Measurements from ENCODE around the gene ZBTB25.
A peak's percentile ranks its signal among the peaks of the same experiment; 100 is the strongest.

The ZBTB25 gene

DNA sequence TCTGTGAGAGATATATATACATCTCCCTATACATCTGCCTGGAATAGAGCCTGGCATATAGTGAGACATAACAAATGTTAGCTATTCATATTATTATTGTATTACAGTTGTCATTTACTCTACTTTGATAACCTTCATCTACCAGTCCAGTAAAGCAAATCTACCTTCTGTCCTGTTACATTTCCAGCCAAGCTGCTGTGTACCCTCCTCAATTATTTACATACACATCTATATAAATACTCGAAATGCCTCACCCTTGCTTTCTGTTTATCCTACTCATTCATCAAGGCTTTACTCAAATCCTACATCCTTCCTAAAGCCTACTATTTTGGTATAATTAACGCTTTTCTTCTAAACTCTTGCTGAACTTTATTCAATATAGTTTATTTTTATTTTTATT is 9.6 kb upstream of the ZBTB25 start:
- DNase-seq, result no peak

DNA sequence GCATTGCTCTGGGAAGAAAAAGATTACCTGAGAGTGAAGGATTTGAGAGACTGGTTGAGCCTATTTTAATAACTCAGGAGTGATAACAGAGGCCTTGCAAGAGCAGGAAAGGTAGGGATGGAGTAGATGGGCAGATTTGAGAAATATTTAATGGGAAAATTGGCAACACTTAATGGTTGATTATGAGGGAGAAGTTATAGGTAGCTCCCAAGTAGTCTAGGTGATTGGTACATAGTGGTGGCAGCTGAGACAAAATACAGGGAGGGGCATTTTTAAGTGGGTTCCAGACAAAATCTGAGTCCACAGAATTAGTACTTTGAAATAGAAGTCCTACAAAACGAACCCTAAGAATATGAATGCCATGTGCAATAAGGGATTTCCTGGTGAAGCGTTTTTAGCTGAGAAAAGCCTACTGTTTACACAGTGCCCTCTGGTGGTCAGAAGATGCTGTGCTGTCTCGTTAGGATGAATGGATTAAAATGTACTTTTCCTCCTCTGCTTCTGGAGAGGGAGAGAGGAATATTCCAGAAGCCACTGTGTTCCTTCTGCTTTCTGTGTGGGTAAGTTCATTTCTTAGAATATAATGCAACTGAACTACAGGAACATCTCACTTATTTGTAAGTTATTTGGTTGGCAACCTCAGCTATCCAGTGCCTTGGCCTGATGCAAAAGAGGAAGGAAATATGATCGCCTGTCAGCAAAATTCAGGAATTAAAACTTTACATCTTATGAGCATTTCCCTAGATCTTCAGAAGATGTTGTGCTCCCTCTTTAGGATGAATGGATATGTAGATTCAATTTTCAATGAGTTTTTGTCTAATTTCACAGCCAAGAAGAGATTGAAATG is 7.4 kb upstream of the ZBTB25 start:
- DNase-seq, result peak; percentile 72

DNA sequence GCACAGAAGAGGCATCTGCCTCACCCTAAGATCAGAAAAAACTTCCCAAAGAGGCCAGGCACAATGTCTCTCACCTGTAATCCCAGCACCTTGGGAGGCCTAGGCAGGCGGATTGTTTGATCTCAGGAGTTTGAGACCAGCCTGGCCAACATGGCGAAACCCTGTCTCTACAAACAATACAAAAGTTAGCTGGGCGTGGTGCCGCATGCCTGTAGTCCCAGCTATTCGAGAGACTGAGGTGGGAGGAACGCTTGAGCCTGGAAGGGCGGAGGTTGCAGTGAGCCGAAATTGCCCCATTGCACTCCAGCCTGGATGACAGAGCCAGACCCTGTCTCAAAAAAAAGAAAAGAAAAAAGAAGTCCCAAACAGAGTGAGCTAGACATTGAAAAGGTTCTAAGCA is 5.4 kb upstream of the ZBTB25 start:
- no peak for DNase-seq

DNA sequence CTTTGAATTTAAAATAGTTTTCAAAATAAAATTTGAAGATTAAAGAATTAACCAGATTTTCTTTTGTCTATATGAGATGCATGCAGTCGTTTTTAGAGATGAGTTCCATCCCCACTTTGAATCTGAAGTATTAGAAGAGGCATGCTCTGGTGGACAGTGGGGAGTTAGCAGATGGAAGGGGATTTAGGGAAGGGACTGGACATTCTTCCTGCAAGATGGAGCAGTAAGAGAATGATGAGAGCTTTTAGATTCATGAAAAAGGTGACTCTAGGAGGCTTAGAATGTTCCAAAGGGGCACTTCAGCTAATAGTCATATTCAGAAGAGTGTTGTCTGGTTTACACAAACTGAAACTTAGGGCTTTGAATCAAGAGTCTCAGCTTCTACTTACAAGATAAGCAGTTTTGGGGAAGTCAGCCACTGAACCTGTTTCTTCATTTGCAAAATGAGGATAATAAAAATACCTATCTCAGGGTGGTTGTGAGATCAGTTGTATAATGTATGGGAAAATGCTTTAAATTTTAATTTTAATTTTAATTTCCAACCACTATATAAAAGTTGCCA is 4.7 kb upstream of the ZBTB25 start:
- DNase-seq, result no peak

DNA sequence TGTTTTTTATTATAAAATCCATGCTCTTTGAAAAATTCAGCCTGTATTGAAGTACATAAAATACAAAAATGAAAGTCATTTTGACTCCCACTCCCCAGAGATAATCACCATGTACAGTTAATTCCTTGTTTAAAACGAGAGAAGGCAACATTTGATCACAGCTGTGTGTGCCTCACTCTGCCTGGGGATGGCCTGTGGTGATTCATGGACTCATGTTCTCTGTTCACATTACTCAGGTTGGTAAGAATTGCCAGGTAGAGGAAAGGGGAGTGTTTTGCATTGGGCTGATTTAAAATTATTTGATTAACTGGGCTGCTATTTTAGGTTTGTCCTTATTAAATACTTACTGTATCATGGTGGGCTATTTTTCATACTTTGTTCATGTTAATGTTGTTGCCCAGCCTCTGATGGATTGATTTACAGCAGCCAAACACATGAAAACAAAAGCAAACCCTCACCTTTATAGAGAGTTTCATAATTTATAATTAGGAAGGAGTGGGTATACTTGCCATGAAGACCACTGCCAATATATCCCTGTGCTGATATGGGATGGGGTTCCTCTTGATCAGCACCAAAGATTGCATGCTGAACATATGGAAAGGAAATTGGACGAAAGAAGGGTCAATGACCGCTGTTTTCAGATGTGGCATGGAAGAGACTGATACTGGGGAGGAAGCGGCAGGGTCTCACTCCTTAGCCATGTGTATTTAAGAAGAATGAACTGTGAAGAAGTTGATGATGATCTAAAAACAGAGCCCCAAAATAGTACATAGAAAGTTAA is 3.9 kb upstream of the ZBTB25 start:
- peak; percentile 61 for DNase-seq

DNA sequence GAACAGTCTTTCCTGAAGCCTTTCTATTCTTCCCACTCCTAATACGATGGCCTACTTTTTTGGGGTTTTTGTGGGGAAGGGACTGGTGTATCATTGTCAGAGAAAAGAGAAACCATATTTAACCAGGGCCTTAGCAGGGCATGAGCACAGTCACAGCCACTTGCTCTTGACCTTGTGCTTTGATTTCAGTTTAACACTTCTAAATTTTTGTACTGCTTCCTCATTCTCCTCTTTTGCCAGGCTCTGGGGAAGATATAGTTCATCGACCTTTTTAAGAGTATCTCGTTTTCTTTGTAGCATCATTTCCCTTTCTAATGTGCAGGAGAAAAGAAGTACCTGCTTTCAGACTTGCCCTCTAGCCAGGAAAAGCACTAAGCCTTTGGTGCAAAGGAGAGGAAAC is 3.1 kb upstream of the ZBTB25 start:
- no peak for DNase-seq

DNA sequence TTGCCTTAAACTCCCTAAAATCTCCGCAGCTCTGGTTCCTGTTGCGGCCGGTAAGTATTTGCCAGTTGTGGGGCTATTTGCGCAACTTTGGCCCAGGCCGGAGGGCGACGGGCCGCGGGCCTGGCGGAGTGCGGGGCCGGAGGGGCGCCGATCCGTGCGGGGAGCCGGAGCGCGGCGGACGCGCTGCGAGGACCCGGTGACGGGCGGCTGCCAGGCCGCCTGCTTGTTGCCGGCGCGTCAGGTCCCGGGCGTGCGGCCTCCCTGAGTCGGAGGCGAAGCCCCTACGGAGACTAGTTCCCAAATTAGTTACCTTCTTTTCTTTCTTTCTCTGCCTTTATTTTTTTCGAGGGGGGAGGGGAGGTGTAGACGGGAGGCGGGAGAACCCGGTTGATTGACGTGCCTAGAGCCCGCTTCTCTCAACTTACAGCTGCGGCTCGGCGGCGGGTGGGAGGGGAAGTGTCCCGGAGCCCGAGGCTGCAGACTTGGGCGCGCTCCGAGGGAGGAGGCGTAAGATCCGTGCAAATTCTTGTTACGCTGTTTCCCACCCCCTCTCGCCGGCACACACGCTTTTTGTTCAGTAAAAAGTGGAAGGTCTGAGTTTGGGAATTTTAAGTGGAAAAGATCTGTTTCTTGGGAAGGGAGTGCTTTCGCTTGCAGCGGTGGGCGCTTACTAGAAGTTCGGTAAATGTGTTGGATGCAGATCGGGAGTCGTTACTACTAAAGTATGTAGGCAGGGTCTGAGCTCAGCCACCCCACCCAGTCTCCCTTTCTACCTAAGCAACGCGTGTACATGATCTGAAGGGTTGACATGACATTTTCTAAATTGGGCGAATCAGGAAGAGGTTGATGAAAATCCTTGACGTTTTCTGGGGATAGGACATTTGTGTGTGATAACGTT is 1.5 kb upstream of the ZBTB25 start:
- peak; percentile 91 for DNase-seq

DNA sequence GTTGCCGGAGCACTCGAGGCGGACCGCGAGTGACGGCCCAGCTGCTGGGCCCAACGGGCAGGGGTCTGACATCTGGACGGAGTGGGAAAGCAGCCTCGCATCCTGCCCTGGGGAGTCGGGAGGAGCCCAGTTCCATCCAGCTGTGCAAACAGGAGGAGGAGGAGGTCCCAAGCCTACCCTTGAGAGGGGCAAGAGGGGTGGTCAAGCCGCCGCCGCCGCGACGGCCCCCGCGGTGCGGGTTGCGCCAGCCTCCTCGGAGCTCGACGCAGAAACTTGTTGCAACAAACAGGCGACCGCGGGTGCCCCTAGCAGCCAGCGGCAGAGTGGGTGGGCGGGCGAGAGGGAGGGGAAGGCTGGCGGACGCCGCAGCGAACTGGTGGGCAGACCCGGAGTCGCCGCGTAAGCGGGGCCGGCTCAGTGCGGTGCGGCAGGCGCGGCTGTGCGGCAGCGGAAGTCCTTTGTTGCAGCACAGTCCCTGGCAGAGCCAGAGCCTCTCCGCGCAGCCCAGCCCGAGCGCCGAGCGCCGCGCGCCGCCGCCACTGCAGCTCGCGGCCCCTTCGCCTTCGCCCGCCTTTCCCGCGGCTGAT is 765 bp upstream of the ZBTB25 start, which contains the start of gene ZBTB1:
ZBTB1 (plus strand) TSS at position 461 of the 587 bp plus-strand sequence. CDS start 16,735 bp downstream, outside the sequence.
- DNase-seq, result peak; percentile 91

DNA sequence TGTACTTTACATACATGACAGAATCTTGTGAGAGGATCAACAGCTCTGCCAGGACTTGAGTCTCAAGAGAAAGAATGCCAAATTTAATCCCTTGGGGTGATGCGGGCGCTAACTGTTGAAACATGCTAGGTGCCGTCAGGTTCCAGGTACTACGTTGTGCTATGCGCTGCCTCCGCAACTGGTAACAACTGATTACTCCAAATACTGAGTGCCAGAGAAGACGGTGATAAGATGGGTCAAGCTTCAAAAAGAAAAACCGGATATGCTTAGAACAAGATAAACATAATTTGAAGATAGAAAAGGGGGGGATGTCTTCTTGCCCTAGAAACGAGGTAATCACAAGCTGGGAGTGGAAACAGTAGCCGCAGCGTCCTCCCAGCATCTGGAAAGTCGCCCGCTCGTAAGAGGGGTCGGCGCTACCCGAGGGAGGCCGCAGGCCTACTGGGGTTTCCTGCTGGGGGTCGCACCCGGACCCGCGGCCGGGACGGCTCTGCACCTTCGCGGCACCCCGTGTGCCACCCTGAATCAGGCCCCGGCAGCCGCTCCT is 678 bp downstream of the ZBTB25 start:
- peak; percentile 45 for DNase-seq

DNA sequence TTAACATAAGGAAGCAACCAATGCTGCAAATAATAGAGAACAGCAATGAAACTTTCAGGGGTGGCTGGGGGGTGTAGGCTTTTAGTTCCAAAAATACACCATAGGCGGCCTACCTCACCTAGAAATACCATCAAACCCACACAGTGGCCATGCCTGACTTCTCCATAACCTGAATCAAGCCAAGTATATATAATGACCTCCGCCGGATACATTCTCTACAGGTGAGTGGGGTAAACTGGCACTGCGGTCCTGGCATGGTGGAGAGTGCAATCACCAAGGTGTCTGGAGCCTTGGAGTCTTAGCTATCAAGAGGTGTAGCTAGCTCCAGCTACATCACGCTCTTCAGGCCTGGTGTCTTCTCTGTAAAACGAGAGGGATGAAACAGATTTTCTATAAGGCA is 1.2 kb downstream of the ZBTB25 start:
- DNase-seq, result peak; percentile 17

DNA sequence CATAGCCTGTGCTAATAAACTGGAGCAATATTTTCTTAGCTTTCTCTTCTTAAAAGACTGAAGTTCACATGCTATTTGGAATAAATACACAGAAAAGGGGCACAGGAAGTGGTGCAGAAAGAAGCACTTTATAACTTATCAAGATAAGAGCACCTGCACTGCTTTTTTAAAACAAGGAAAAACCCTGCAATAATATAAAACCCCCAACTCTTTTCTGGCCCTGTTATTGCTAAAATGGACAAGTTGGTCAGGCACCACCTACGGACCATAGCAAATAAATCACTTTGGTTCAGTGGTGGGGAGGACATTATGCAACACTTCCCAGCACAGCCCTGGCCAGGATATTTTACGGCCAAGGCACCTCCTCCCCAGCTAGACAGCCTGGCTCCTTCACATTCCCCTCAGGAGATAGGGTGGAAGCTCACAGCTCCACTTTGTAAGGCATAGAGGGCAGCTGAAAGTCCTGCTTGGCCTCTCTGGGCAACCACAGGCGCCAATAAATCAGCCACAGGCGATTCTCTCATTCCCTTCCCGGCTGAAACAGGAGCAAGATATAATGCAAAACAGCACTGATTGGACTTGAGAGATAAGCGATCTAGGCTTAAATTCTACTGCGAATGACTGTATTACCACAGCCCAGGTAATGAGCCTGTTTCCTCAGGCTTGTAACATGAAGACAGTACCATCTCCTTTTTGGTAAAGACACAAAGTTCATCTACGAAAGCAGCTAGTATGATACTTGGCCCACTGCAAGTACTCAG is 2.0 kb downstream of the ZBTB25 start:
- DNase-seq, result no peak

DNA sequence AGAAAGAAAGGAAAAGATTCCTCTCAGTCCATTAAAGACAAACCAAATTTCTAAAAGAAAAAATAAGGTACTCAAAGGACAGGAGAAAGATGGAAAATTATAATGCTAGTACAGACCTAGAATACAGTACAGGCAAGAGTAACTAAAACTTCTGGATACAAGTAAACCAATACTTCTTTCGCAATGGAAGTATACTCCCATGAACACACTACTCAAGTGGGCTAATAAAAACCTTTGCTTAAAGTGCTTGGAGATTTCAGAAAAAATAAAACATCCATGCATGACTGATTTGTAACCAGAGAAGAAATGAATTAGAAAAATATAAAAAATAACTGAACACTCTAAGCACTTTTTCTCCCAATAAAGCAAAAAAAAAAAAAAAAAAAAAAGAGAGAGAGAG is 3.5 kb downstream of the ZBTB25 start:
- DNase-seq, result no peak

DNA sequence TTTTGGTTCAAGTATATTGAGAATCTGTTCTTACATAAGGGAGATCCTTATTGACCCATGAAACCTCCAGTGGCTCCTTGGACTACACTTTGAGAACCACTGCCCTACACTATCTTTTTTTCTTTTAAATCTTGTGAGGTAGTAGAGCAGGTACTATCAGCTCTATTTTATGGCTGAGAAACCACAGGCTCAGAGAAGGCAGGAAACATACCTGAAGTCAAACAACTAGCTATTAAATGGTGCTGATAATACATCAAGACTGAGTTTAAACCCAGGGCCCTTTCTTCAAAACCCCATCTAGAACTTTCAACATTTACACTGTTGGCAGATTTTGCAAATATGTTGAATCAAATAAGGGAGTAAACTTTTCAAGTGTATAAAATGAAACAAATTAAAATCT is 6.9 kb downstream of the ZBTB25 start:
- DNase-seq, result no peak

DNA sequence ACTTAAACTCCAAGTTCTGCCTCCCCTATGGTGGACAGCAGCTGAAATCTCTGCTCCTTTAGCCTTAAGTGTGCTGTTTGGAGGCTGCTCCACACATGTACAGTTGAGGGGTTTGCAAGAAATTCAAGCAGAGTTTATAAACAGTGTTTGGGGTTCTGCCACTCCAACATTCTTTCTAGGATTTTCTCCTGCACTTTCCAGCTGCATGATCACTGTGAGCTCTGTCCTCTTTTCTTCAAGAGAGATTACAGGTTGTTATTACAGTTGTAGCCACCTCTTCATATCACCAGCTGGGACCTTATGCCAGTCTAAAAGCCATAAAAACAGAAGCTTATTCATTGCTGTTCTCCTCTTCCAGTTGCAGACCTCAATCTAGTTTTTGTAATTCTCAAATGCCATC is 8.4 kb downstream of the ZBTB25 start:
- DNase-seq, result no peak

DNA sequence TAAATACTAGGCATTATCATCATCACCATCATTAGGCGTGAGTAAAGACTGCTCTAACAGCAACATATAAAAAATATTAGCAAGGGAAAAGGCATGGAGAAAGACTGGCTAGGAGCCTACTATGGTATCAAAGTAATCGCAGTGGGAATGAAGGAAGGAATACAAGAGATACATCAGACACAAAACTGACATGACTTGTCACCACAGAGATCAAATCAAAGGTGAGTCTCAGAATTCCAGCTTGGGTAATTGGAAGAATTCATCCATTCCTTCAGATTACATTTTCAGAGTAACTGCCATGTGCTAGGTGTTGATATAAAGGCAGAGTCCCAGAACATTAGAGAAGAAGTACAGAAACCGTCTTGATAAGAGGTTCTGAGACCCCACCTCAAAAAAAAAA is 10.2 kb downstream of the ZBTB25 start:
- DNase-seq, result no peak

DNA sequence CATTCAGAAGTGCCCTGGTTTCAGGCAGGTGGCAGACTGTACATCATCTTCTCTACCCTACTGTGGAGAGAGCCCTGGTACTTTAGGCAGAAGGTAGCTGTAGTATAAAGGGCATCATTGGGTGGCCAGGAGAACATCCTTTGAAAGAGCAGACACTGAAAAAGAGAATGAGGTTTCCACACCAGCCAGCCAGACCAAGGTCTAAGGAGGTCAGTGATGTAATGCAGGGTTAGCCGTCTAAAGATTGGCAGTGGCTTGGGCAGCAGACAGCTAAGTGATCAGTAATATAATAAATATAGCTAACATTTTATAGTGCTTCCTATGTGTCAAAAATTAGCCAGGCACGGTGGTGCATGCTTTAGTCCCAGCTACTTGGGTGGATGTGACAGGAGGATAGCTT is 12.0 kb downstream of the ZBTB25 start:
- DNase-seq, result no peak

DNA sequence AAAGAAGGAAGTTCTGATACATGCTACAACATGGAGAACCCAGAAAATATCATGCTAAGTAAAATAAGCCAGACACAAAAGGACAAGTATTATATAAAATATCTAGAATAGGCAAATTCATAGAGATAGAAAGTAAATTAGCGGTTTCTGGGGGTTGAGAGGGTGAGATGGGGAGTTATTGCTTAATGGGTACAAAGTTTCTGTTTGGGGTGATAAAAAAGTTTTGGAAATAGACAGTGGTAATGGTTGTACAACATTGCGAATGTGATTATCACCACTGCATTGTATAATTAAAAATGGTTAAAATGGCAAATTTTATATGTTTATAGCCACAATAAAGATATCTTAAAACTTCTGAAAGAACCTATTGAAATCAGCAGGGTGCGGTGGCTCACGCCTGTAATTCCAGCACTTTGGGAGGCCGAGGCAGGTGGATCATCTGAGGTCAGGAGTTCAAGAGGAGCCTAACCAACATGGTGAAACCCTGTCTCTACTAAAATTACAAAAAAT is 15.0 kb downstream of the ZBTB25 start:
- DNase-seq, result no peak

DNA sequence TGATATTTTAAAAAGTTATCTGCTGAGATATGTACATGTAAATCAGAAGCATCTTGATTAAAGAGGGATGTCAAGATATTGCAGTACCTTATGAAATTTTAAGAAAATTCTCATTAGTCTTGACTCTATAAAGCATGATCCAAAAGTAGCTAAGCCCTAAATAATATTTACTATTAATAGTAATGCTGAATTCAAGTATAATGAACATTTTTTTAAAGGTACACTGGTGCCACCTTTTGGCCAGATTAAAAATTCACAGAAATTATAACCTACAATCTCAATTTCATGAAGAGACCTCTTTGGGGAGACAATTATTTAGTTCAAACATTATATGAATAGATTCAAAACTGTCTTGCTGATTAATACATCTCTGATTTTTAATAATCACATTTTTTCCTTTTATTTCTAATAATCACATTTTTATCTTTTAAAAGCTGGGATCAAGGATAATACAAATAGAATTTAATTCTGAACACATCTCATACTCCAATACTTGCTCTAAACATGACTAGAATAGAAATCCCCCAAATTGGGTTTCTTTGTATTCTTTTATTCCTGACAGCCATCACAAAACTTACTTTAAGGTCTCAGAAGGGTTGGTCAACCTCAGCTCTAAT is 24.9 kb downstream of the ZBTB25 start:
- DNase-seq, result no peak

DNA sequence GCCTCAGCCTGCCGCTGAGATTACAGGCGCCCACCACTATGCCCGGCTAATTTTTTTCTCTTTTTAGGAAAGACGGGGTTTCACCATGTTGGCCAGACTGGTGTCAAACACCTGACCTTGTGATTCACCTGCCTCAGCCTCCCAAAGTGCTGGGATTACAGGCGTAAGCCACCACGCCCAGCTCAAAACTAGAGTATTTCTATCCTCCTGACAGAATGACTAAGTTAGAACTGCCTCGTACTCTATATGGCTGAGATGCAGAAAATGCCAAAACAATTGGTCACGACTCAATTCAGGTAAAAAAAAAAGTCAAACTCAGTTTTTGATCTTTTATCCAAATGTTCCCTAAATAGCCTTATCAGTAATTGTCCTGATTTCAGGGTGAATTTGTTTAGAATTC is 27.2 kb downstream of the ZBTB25 start:
- DNase-seq, result no peak

DNA sequence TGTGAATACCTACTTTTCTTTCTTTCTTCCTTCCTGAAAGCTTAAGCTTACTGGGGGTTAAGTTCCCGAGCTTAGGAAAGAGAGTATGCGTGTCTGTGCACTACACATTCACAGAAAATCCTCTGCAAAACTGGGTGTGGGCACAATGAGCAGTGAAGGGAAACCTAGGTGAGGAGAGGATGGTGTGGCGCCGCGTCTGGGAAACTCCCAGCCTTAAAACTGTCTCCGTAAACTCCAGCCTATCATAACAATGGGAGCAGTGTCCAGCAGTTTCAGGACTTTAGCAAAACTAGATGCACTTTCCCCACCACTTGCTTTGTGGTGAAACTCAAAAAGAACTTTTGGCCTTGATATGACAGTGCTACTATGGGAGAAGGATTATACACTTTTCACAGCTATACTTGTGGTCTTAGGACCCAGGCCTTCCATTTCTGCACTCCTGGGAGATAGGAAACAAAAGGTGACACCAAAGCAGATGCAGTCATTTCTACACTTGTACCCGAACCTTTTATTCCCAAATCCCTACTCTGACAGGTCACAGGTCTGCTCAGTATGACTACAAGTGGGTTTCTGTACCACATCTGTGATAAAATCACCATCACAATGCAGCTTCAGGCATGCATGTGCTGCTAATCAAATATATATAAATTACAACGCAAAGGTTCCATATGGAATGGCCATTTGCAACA is 27.9 kb downstream of the ZBTB25 start:
- DNase-seq, result no peak
